ENCODE results near the gene RAVER2.

GRCh38 chr1:64790832-64791487 lies 46.1 kb downstream of the RAVER2 start:
- TF ChIP-seq POLR2AphosphoS5 (IDR thresholded peaks at IDR 0.05) (no peak), EP300 (IDR thresholded peaks at IDR 0.05) (no peak)

Measured in gastroesophageal sphincter (tissue), 2 donors.